Measurements from ENCODE around the gene BRD1.

Gene BRD1

DNA sequence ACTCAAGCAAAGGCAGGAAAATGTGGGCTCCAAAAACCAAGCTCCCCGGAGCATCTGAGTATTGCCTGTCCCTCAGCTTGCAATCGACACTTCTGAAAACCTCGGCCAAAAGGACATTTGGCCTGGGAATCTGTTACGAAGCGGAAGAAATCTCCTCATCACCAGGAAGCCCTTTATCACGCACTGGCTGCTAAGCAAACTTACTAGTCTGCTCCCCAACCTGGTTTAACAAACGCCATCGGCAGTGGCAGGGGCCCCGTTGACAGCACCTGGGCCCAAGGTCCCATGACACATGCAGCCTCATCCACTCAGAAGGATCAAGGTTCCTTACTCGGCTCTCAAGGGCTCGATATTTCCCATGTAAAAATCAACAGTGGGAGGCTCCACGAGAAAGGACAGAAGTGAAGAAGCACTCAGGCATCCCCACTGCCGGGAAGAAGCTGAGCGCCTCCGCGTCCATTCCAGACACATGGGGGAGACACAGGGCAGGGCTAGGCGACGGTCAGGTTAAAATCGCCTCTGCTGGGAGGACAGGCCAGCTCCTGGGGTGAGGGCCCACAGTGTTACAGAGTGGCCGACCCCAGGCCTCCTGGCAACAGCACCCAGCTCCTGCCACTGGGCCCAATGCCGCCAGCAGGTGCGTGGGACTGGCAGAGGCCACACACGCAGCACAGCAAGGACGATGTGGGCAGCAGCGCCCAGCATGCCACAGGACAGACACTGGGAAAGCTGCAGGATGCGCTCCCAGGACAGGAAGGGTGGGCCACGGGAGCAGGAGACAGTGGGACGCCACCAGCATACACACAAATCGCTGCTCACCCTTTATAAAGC is 27.1 kb downstream of the BRD1 start:
- no peak for DNase-seq

- no peak for DNase-seq
Measured at GRCh38 chr22:49799431-49800075, 28.1 kb downstream of the BRD1 start.

GRCh38 chr22:49798486-49799151 is 29.1 kb downstream of the BRD1 start:
- DNase-seq: no peak

GRCh38 chr22:49797706-49798105 is 30.0 kb downstream of the BRD1 start:
- DNase-seq: no peak

GRCh38 chr22:49796596-49797270 is 30.9 kb downstream of the BRD1 start:
- no peak for DNase-seq

DNA sequence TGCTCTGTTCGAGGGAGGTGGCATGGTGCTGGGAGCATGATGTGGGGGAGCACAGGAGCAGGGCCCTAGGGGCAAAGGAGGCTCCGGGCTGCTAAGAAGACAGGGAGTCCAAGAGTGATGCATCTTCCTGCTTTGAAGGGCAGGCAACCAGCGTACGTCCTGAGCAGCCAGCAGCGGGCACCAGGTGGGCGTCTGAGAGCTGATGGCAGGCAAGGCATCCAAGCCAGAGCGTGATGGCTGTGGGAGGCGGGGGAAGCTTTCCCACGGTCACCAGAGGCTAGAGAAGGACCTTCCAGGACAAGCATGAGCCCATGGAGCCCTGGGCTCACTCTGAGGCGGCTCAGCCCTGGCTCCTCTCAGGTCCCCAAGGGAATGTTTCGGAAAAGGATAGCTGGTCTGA is 32.2 kb downstream of the BRD1 start:
- DNase-seq: no peak

GRCh38 chr22:49793871-49794270 is 33.8 kb downstream of the BRD1 start:
- no peak for DNase-seq

- no peak for DNase-seq
Measured at GRCh38 chr22:49793296-49793695, 34.4 kb downstream of the BRD1 start.

DNA sequence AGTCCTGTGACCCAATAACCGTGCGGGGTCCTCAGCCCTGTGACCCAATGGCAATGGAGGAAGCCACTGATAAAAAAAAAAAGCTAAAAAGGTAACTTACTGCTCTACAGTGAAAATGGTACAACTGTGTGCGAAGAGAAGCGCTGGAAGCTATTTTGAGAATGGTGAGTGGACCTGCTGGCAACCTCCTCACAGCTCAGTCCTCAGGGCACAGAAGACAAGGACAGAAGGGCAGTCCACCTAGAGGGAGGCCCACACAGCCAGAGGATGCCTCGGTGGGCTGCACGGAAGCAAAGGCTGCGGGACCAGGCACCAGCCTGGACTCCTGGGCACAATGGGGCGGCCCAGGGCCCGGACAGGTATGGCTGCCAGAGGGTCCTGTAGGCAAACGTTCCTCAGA is 35.6 kb downstream of the BRD1 start:
- no peak for DNase-seq

- DNase-seq: no peak
Measured at GRCh38 chr22:49791682-49792081, 36.0 kb downstream of the BRD1 start.

DNA sequence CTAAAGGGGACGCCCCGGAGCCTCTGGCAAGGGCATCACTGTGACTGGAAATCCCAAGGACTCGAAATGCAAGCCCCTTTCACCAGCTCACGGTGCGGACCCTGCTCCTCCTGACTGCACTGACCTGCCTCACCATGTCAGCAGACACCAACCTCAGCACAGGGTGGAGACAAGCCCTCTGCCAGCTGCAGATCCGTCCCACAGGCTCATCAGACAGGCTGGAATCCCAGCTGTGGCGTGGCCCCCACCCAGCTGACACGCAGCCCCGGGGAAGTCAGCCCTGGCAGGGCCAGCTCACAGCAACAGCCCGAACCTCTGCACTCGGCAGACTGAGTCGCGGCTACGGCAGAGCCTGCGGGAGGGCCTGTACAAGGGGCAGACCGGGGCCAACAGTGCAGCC is 36.8 kb downstream of the BRD1 start:
- DNase-seq: no peak

DNA sequence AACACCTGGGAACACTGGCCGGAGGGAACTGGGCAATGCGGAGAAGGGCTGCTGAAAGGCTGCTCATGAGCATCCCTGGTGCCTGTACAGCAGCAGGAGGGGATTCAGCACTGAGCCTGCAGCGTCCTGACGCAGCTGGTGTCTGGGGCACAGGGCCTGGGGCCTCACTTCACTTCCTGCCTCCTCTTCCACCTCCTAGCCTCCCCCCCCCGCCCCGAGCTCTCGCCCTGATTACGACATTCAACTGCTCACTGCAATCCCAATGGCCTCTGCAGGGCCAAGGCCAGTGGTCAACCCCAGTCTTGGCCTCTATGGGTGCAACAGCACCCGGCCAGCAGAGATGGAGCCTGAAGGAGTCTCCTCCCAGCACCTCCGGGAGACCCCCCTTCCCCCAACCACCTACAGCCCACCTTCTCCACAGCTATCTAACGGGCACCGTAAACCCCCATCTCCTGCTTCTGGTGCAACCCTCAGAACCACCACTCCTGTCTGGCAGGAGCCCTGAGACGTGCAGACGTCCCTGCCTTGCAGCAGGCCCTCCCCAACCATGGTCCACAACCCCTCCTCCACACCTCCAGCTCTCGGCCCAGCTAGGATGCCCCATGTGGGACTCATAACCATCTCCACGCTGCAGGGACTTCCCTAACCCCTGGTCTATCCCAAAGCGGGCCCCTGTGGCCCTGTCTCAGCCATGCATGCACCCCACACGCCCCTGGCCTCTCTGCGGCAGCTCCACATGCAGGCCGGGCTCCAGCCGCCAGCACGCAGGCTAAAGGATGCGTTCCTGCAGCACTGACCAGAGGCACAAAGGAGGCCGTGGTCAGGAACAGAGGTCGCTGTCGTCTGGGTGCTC is 38.2 kb downstream of the BRD1 start:
- DNase-seq: no peak

DNA sequence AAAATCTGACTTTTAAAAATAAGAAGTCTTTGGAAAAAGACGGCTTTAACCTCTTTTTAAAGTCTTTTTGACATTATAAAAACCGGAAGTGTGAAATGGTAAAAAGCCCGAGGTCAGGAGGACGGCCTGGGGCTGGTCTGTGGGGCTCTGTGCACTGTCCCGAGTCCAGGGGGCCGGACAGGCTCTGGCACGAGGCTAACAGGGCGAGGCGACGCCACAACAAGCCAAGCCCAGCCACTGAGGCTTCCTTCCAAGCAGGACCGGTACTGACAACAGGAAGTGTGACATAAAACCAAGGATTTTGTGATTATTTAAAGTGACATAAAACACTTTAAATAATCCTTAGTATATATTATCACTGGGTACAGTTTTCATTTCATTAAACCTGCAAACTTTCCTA is 39.2 kb downstream of the BRD1 start:
- DNase-seq: no peak

GRCh38 chr22:49787861-49788260 is 39.8 kb downstream of the BRD1 start:
- no peak for DNase-seq

DNA sequence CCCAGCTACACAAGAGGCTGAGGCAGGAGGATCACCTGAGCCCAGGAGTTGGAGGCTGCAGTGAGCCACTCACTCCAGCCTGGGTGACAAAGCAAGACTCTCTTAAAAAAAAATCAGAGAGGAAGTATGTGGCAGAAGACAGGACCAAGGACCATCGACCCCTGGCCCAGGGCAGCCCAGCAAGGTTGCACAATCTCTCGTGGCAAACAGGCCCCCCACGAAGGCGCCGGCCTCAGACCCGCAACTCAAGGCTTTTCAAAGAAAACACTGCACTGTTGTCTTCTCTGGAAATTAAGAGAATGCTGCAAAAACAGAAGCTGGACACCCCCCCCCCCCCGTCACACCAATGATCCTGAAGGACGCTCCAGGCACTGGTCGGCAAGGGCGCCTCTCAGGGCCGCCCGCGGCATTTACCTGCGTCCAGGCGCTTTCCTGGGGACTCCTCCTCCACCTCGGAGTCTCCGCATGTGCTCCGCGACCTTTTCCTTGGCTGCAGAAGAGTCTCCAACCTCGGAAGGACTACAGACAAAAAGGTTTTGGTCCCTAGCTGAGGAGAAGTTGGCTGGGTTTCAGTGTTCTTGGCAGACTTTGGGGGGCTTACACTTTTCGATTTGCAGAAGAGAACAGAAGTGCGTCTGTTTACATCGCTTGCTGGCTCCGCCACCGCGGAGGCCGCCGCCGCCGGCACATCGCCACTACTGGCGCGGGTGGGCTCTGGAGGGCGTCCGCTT is 40.5 kb downstream of the BRD1 start:
- no peak for DNase-seq

DNA sequence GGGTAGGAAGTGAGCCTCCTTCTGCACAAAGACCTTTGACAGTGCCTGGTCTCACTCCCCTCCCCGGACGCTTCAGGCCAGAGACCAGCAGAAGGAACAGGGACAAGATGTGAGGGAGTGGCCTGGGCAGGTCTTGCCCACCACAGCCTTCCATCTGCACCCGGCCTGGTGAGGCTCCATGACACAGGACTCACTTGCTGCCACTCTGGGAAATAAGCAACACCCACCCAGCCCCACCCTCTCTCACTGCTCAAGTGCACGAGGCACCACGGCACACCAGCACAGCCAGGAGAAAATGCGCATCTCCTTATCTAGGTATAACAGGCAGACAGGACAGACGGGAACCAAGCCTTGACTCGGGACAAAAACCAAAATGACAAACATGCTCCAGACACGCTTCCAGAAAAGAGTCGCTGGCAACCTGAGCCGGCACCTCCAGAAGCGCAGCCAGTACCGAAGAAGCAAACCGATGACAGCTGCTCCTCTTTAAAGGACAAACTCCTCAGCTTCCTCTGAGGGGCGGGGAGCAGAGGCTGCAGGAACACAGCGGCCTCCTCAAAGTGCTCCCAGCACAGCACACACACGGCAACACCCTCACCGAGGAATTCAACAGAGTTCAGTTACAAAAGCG is 41.7 kb downstream of the BRD1 start:
- no peak for DNase-seq

- DNase-seq: no peak
Measured at GRCh38 chr22:49785046-49785521, 42.6 kb downstream of the BRD1 start.

GRCh38 chr22:49784630-49784971 is 43.1 kb downstream of the BRD1 start:
- DNase-seq: no peak

- no peak for DNase-seq
Measured at GRCh38 chr22:49783926-49784629, 43.6 kb downstream of the BRD1 start.

GRCh38 chr22:49783036-49783746 is 44.5 kb downstream of the BRD1 start:
- no peak for DNase-seq

Measured in fibroblast of skin of right biceps (primary cell).